CD14-positive monocyte (primary cell): ENCODE data around the gene DMBT1. TPM values are rescaled to one million over a fixed set of nuclear protein-coding genes. Genes with fewer than 3 reads are reported as not detected.

Experiments used
- DNase-seq, 3 donors: peaks; one replicate each; pipeline ENCODE4 v3.0.0-alpha.2; 2011 to 2022
- H2AFZ ChIP-seq: 2 replicates; pipeline ENCODE4 v1.6.0; 2012; ENCODE audit warnings: mild to moderate bottlenecking, low read depth, low read length, inconsistent platforms; ENCODE audit not compliant: insufficient read depth, poor library complexity, severe bottlenecking
- H3K27ac ChIP-seq, 2 donors: 1 replicate in 1 of 2; 2 replicates in 1 of 2; pipeline ENCODE4 v1.5.1; 2012 to 2013; ENCODE audit warnings: low read length in 2 of 2, control low read depth in 1 of 2, inconsistent platforms in 1 of 2, low read depth in 1 of 2, mild to moderate bottlenecking in 1 of 2
- H3K27me3 ChIP-seq, 2 donors: one replicate each; pipeline versions ENCODE4 v1.6.0 to v1.6.1; 2011 to 2013; ENCODE audit warnings: low read length in 2 of 2; ENCODE audit not compliant: control insufficient read depth in 2 of 2, insufficient read depth in 2 of 2
- H3K36me3 ChIP-seq, 2 donors: replicated peaks in 1 of 2; 1 replicate in 1 of 2; 2 replicates in 1 of 2; pipeline versions ENCODE4 v1.5.1 to v1.6.1; 2012 to 2013; ENCODE audit warnings: low read length in 2 of 2, control low read depth in 1 of 2, inconsistent platforms in 1 of 2, mild to moderate bottlenecking in 1 of 2; ENCODE audit not compliant: insufficient read depth in 2 of 2, control insufficient read depth in 1 of 2
- H3K4me1 ChIP-seq, 2 donors: 1 replicate in 1 of 2; 2 replicates in 1 of 2; pipeline versions ENCODE4 v1.5.1 to v1.6.1; 2012 to 2013; ENCODE audit warnings: low read length in 2 of 2, control low read depth in 1 of 2, inconsistent platforms in 1 of 2, mild to moderate bottlenecking in 1 of 2, moderate library complexity in 1 of 2; ENCODE audit not compliant: insufficient read depth in 2 of 2, control insufficient read depth in 1 of 2
- H3K4me2 ChIP-seq: replicated peaks from 2 replicates; pipeline ENCODE3; 2012; ENCODE audit warnings: low read length, moderate library complexity, mild to moderate bottlenecking; ENCODE audit not compliant: poor library complexity, severe bottlenecking; ENCODE audit errors: extremely low read depth
- H3K4me3 ChIP-seq, 3 experiments: fragments of 200-600 bp in 1 of 3; sonication (generic) in 1 of 3; replicated peaks in 1 of 3; 1 replicate in 2 of 3; 2 replicates in 1 of 3; pipeline ENCODE4 v1.5.1; 2011 to 2013; ENCODE audit warnings: low read length in 3 of 3, mild to moderate bottlenecking in 3 of 3, control low read depth in 2 of 3, low read depth in 2 of 3, inconsistent platforms in 1 of 3, moderate library complexity in 1 of 3
- H3K79me2 ChIP-seq: 2 replicates; pipeline ENCODE4 v1.6.0; 2012; ENCODE audit warnings: mild to moderate bottlenecking, control low read depth, inconsistent platforms, low read length, moderate library complexity; ENCODE audit not compliant: insufficient read depth
- H3K9ac ChIP-seq: 2 replicates; pipeline ENCODE4 v1.6.0; 2017; ENCODE audit warnings: low read length, mild to moderate bottlenecking; ENCODE audit not compliant: insufficient read depth, poor library complexity, severe bottlenecking
- H3K9me3 ChIP-seq, 2 donors: replicated peaks in 1 of 2; 1 replicate in 1 of 2; 2 replicates in 1 of 2; pipeline versions ENCODE4 v1.5.1 to v1.6.1; 2012 to 2013; ENCODE audit warnings: low read length in 2 of 2, control low read depth in 1 of 2; ENCODE audit not compliant: control insufficient read depth in 1 of 2, insufficient read depth in 1 of 2
- H4K20me1 ChIP-seq: 2 replicates; pipeline ENCODE4 v1.6.0; 2012; ENCODE audit warnings: mild to moderate bottlenecking, low read length, control low read depth, moderate library complexity; ENCODE audit not compliant: insufficient read depth
- H3K27ac Mint-ChIP-seq, 7 donors: one replicate each; pipeline ENCODE4 v1.8.0; 2020; ENCODE audit warnings: mild to moderate bottlenecking in 7 of 7, mixed read lengths in 7 of 7, moderate library complexity in 6 of 7, inconsistent platforms in 2 of 7
- H3K27me3 Mint-ChIP-seq, 3 donors: one replicate each; pipeline ENCODE4 v1.8.0; 2021 to 2022; ENCODE audit warnings: low read depth in 3 of 3, mild to moderate bottlenecking in 3 of 3, mixed read lengths in 3 of 3, moderate library complexity in 3 of 3, inconsistent platforms in 1 of 3
- H3K36me3 Mint-ChIP-seq, 2 donors: one replicate each; pipeline ENCODE4 v1.8.0; 2020; ENCODE audit warnings: mixed read lengths in 2 of 2, inconsistent platforms in 1 of 2, mild to moderate bottlenecking in 1 of 2
- H3K4me1 Mint-ChIP-seq: one replicate; pipeline ENCODE4 v1.8.0; 2020; ENCODE audit warnings: mild to moderate bottlenecking, mixed read lengths
- H3K4me3 Mint-ChIP-seq, 2 donors: one replicate each; pipeline ENCODE4 v1.8.0; 2020; ENCODE audit warnings: mild to moderate bottlenecking in 2 of 2, mixed read lengths in 2 of 2, moderate library complexity in 1 of 2
- H3K9me3 Mint-ChIP-seq, 7 donors: one replicate each; pipeline ENCODE4 v1.8.0; 2020 to 2022; ENCODE audit warnings: mixed read lengths in 7 of 7, mild to moderate bottlenecking in 6 of 7, moderate library complexity in 6 of 7, inconsistent platforms in 2 of 7
- CTCF ChIP-seq: fragments of 200-600 bp; IDR thresholded peaks from one replicate; pipeline ENCODE4 v1.8.0; 2022; ENCODE audit warnings: antibody characterized with exemption, mild to moderate bottlenecking
- WGBS: methylation state at CpG from one replicate; pipeline ENCODE4 v1.1.5; 2013; ENCODE audit warnings: missing lambda C conversion rate; ENCODE audit not compliant: insufficient coverage; 5-methylcytosine and 5-hydroxymethylcytosine counted together
- intact Hi-C, 2 donors: fragments of 100-400 bp; cut with micrococcal nuclease; formaldehyde crosslinking; loops; one replicate each; pipeline versions ENCODE4 v1.15.0 to v1.15.1; 2023
- polyA plus RNA-seq, 3 donors: library from polyadenylated mRNA; depleted of rRNA in 1 of 3; unstranded in 2 of 3; stranded (reverse) in 1 of 3; fragments of 300-500 nt in 2 of 3; fragments of >200 nt in 1 of 3; fragmentation: Illumina TruSeq in 2 of 3; gene quantifications; 1 replicate in 2 of 3; 2 replicates in 1 of 3; pipeline ENCODE4 v1.2.3, GENCODE V29; 2012 to 2021

DMBT1 gene
- polyA plus RNA-seq, 3 donors, result not detected

GRCh38 chr10:122632031-122632430 lies 71.5 kb downstream of the DMBT1 start:
- no peak overlapping the region for H3K4me3 Mint-ChIP-seq
- Histone ChIP-seq H3K9me3 (no peaks in the 10 kb centered on the region), H3K79me2 (no peaks in the 10 kb centered on the region), H3K27ac (no peak overlapping the region), H3K36me3 (no peaks in the 10 kb centered on the region), H3K9ac (no peak overlapping the region), H3K27me3 (no peaks in the 10 kb centered on the region), H3K4me1 (no peaks in the 10 kb centered on the region), H3K4me2 (no peak overlapping the region), H4K20me1 (no peaks in the 10 kb centered on the region), H3K4me3 (no peak overlapping the region), H2AFZ (no peak overlapping the region)
- intact Hi-C loops, result no loop called here
- no peak for DNase-seq
- peak overlapping the region in 1 of 7 donors; percentile 46 for H3K27ac Mint-ChIP-seq
- no peaks in the 10 kb centered on the region for H3K4me1 Mint-ChIP-seq
- WGBS, result 87% methylated on average over 5 of the region's 5 CpGs
- TF ChIP-seq CTCF, result no peak
- no peaks in the 10 kb centered on the region for H3K36me3 Mint-ChIP-seq
- peaks cover 0 to 5% (median 2%) of the 10 kb centered on the region in 3 donors for H3K27me3 Mint-ChIP-seq
- H3K9me3 Mint-ChIP-seq, result peaks cover 0 to 6% (median 1%) of the 10 kb centered on the region in 7 donors

GRCh38 chr10:122632576-122632975 lies 72.0 kb downstream of the DMBT1 start:
- TF ChIP-seq CTCF, result no peak
- no peaks in the 10 kb centered on the region for H4K20me1 ChIP-seq
- H3K4me2 ChIP-seq, result no peak overlapping the region
- intact Hi-C loops, result no loop called here
- Mint-ChIP-seq H3K4me1 (no peaks in the 10 kb centered on the region), H3K4me3 (no peak overlapping the region), H3K36me3 (no peaks in the 10 kb centered on the region), H3K9me3 (peaks cover 0 to 6% (median 1%) of the 10 kb centered on the region in 7 donors), H3K27me3 (peaks cover 0 to 6% (median 2%) of the 10 kb centered on the region in 3 donors), H3K27ac (no peak overlapping the region)
- no peaks in the 10 kb centered on the region for H3K9me3 ChIP-seq
- no peak overlapping the region for H3K4me3 ChIP-seq
- DNase-seq, result no peak
- H2AFZ ChIP-seq, result no peak overlapping the region
- H3K79me2 ChIP-seq, result no peaks in the 10 kb centered on the region
- H3K36me3 ChIP-seq, result no peaks in the 10 kb centered on the region
- H3K27ac ChIP-seq, result no peak overlapping the region
- H3K27me3 ChIP-seq, result no peaks in the 10 kb centered on the region
- WGBS, result 94% methylated on average over 2 of the region's 3 CpGs
- no peak overlapping the region for H3K9ac ChIP-seq
- H3K4me1 ChIP-seq, result no peaks in the 10 kb centered on the region
